Left lung (tissue), 10 donors: ENCODE results near the gene KDM4F. TPM values are rescaled to one million over a fixed set of nuclear protein-coding genes. Genes with fewer than 3 reads are reported as not detected.
A peak's percentile ranks its signal among the peaks of the same experiment; 100 is the strongest.
"Not testable (repeated sequence)": the region's sequence is repeated elsewhere in the genome, so short reads cannot be mapped to it uniquely, and the experiment has no call there.

Experiments used
- ATAC-seq: fragments of 200-7000 bp; cut with Tn5 transposase; one replicate; pipeline ENCODE4 v1.9.1; 2020; ENCODE audit warnings: moderate library complexity
- DNase-seq, 4 donors: peaks; one replicate each; pipeline ENCODE4 v3.0.0-alpha.2; 2013 to 2020
- H3K27ac ChIP-seq, 2 donors: fragments of 200-600 bp; sonication (generic) in 1 of 2; one replicate each; pipeline versions ENCODE4 v1.5.0 to v1.8.0; 2020 to 2021
- H3K27me3 ChIP-seq, 2 donors: fragments of 200-600 bp; sonication (generic) in 1 of 2; one replicate each; pipeline versions ENCODE4 v1.5.0 to v1.8.0; 2020 to 2021
- H3K36me3 ChIP-seq, 2 donors: fragments of 200-600 bp; sonication (generic) in 1 of 2; one replicate each; pipeline versions ENCODE4 v1.5.0 to v1.8.0; 2020 to 2021
- H3K4me1 ChIP-seq, 2 donors: fragments of 200-600 bp; one replicate each; pipeline ENCODE4 v1.8.0; 2021
- H3K4me3 ChIP-seq, 2 donors: fragments of 200-600 bp; sonication (generic) in 1 of 2; one replicate each; pipeline versions ENCODE4 v1.5.0 to v1.8.0; 2020 to 2021; ENCODE audit warnings: mild to moderate bottlenecking in 1 of 2
- H3K9me3 ChIP-seq, 2 donors: fragments of 200-600 bp; sonication (generic) in 1 of 2; one replicate each; pipeline versions ENCODE4 v1.5.0 to v1.8.0; 2020 to 2021
- CTCF ChIP-seq, 2 donors: fragments of 200-600 bp; sonication (generic) in 1 of 2; IDR thresholded peaks; one replicate each; pipeline versions ENCODE4 v1.5.0 to v1.8.0; 2021; ENCODE audit warnings: antibody characterized with exemption in 2 of 2
- intact Hi-C, 2 donors: fragments of 100-400 bp; cut with DNase I; formaldehyde crosslinking; loops; one replicate each; pipeline versions ENCODE4 v1.11.2 to v1.14.2; 2022
- polyA plus RNA-seq, 6 donors: library from polyadenylated mRNA; unstranded; fragments of 120-200 nt; gene quantifications; one replicate each; pipeline ENCODE4 v1.2.1, GENCODE V29; 2013; ENCODE audit not compliant: insufficient read length in 6 of 6
- total RNA-seq, 2 donors: library from RNA; stranded (reverse); fragmentation: NEBNext Ultra II Directional; extraction: Animal tissue kit (Norgen Biotek cat#: 25700); gene quantifications; one replicate each; pipeline ENCODE4 v1.2.1, GENCODE V29; 2021
- donor health status: DM: no; HTN: yes; CAD: no.
- donor health status: DM: no; HTN: no; CAD: no.

The KDM4F gene
- total and polyA plus RNA-seq, 8 donors: not detected

DNA sequence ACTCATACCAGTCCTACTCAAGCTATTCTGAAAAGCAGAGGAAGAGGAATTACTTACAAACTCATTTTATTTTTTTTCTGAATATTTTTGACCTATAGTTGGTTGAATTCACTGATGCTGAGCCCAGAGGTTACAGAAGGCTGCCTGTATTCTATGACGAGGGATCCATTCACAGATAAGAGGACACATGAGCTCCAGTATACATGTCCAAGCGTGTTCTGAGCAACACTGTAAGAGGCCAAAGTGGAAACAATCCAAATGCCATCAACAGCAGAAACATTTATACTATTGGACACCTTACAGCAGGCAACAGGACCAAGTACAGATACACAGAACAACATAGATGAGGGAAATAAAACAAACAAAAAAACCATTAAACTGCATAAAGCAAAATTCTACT lies 13.9 kb upstream of the KDM4F start:
- Histone ChIP-seq H3K36me3 (no peaks in the 10 kb centered on the region), H3K4me3 (no peak overlapping the region), H3K27ac (no peak overlapping the region), H3K9me3 (no peaks in the 10 kb centered on the region), H3K27me3 (peaks cover 0 to 28% of the 10 kb centered on the region in 2 donors), H3K4me1 (no peaks in the 10 kb centered on the region)
- no peak for TF ChIP-seq CTCF (IDR thresholded peaks at IDR 0.05)
- ATAC-seq (no peak), DNase-seq (no peak)
- intact Hi-C loops: no loop called here

DNA sequence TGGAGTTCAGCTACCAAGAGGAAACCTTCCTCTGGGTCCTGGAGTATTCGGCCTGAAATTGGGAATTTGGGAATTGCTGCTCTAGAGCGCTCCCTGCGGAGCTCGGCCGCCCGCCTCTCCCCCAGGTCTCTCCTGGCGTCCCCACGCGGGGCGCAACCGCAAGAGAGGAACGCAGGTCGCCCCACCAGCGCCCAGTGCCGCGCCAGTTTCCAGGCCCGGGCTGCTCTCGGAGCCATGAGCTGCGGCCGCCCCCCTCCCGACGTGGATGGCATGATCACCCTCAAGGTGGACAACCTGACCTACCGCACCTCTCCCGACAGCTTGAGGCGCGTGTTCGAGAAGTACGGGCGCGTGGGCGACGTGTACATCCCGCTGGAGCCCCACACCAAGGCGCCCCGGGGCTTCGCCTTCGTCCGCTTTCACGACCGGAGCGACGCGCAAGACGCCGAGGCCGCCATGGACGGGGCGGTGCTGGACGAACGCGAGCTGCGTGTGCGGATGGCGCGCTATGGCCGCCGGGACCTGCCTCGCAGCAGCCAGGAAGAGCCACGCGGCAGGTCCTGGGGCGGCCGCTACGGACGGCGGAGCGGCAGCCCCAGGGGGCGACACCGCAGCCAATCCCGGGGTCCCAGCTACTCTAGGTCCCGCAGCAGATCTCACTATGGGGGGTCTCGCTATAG lies 11.7 kb upstream of the KDM4F start:
- ATAC-seq: peak; percentile 69
- H3K9me3 ChIP-seq, H3K36me3 ChIP-seq, H3K27ac ChIP-seq, intact Hi-C loops, H3K4me1 ChIP-seq: not testable (repeated sequence)
- Histone ChIP-seq H3K27me3 (peaks cover 0 to 35% of the 10 kb centered on the region in 2 donors), H3K4me3 (peak overlapping the region; percentile 25 to 41)
- peak in 1 of 4 donors; percentile 15 for DNase-seq

GRCh38 chr11:95042239-95042638 lies 7.0 kb upstream of the KDM4F start:
- Histone ChIP-seq H3K27me3 (peaks cover 0 to 37% of the 10 kb centered on the region in 2 donors), H3K9me3 (no peaks in the 10 kb centered on the region), H3K27ac (no peak overlapping the region), H3K4me1 (no peaks in the 10 kb centered on the region), H3K4me3 (no peak overlapping the region), H3K36me3 (no peaks in the 10 kb centered on the region)
- no peak for DNase-seq
- no peak for TF ChIP-seq CTCF (IDR thresholded peaks at IDR 0.05)
- intact Hi-C loops: no loop called here
- ATAC-seq: no peak

DNA sequence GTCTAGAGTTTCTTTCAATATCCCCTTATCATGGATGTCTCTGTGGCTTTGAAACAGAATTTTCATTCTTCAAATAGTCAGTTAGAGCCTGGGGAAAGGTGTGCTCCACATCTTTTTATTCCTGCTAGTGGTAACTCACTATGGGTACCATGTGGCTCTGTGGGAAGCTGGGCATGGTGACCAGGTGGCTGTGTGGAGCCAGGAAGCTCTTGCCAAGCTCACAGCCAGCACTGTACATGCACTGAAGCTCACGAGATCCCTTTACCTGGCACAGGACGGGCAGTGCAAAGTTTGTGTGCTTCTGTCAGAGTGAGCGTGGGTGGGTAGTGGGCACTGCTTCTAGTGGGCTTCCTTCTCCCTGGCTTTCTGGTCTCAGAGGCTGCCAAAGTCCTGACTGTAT lies 6.3 kb upstream of the KDM4F start:
- DNase-seq (no peak), ATAC-seq (no peak)
- no peak for TF ChIP-seq CTCF (IDR thresholded peaks at IDR 0.05)
- Histone ChIP-seq H3K27me3 (peaks cover 0 to 30% of the 10 kb centered on the region in 2 donors), H3K27ac (no peak overlapping the region), H3K4me3 (no peak overlapping the region), H3K4me1 (no peaks in the 10 kb centered on the region), H3K9me3 (no peaks in the 10 kb centered on the region), H3K36me3 (no peaks in the 10 kb centered on the region)
- intact Hi-C loops: no loop called here

DNA sequence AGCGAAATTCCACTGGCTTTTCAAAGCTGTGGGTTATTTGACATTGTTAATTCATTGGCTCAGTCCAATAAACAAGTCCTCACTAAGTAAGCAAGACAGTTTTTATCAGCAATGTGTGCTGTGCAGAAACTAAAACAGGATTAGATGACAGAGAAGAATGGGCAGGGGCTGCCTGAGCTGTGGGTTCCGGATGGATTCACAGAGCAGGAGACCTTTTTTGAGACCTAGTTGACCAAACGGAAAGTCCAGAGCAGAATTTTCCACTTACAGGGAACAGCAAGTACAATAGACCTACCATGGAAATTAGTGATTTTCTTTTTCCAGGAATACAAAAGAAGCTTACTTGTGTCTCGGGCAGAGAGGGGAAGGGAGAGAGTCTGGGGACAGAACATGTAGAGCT lies 5.2 kb upstream of the KDM4F start:
- Histone ChIP-seq H3K9me3 (no peaks in the 10 kb centered on the region), H3K4me3 (no peak overlapping the region), H3K36me3 (no peaks in the 10 kb centered on the region), H3K27ac (no peak overlapping the region), H3K4me1 (no peaks in the 10 kb centered on the region), H3K27me3 (peaks cover 9 to 22% of the 10 kb centered on the region in 2 donors)
- intact Hi-C loops: no loop called here
- no peak for DNase-seq
- no peak for ATAC-seq
- no peak for TF ChIP-seq CTCF (IDR thresholded peaks at IDR 0.05)

DNA sequence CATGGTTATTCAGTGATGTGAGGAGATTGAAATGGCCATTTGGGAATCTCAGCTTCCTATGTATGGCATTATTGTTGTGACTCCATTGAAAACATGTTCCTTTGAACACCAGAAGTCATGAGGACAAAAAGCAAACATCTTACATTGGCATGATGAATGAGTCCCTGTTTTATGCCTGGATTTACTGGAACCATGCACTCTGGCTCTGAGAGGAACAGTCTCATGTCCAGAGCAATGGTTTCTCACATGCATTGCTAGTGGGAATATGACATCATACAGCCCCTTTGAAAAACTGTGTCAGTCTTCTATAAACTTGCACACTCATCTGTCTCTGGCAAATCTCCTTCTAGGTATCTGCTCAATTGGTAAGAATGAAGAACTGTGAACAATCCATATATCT lies 3.4 kb upstream of the KDM4F start:
- no peak for DNase-seq
- H3K27me3 ChIP-seq: peaks cover 10 to 15% of the 10 kb centered on the region in 2 donors
- no peak overlapping the region for H3K27ac ChIP-seq
- TF ChIP-seq CTCF (IDR thresholded peaks at IDR 0.05): no peak
- H3K9me3 ChIP-seq: no peaks in the 10 kb centered on the region
- no peaks in the 10 kb centered on the region for H3K36me3 ChIP-seq
- no peaks in the 10 kb centered on the region for H3K4me1 ChIP-seq
- intact Hi-C loops: no loop called here
- H3K4me3 ChIP-seq: no peak overlapping the region
- ATAC-seq: no peak
